NCI-H460 (cell line): ENCODE measurements around the gene RPS6KA2. TPM values are rescaled to one million over a fixed set of nuclear protein-coding genes. Genes with fewer than 3 reads are reported as not detected.

Experiments
- DNase-seq: peaks from one replicate; pipeline ENCODE4 v3.0.0-alpha.2; 2016; ENCODE audit warnings: low read depth; ENCODE audit errors: extremely low read depth
- total RNA-seq: library from RNA; depleted of rRNA; stranded (reverse); fragments of >200 nt; shearing (Covaris generic); gene quantifications from 2 replicates; pipeline ENCODE4 v1.2.3, GENCODE V29; 2014

The RPS6KA2 gene
- total RNA-seq, 1 experiment from 2014 or later, result 6.7 TPM

GRCh38 chr6:166559662-166560061, 67.4 kb downstream of the RPS6KA2 start:
- no peak for DNase-seq

- no peak for DNase-seq
These were observed 67.8 kb downstream of the RPS6KA2 start for GRCh38 chr6:166559211-166559610.

GRCh38 chr6:166558156-166559005, 68.7 kb downstream of the RPS6KA2 start:
- no peak for DNase-seq

GRCh38 chr6:166556863-166557322, 70.2 kb downstream of the RPS6KA2 start:
- peak; percentile 87 for DNase-seq

- no peak for DNase-seq
These were observed 70.7 kb downstream of the RPS6KA2 start for GRCh38 chr6:166556336-166556735.

GRCh38 chr6:166555086-166555485, 72.0 kb downstream of the RPS6KA2 start:
- DNase-seq, result no peak

GRCh38 chr6:166554316-166554715, 72.7 kb downstream of the RPS6KA2 start:
- DNase-seq, result no peak

- DNase-seq, result peak; percentile 44
These were observed 73.3 kb downstream of the RPS6KA2 start for GRCh38 chr6:166553563-166554271.

- no peak for DNase-seq
These were observed 74.5 kb downstream of the RPS6KA2 start for GRCh38 chr6:166552600-166552999.

- DNase-seq, result no peak
These were observed 75.1 kb downstream of the RPS6KA2 start for GRCh38 chr6:166551754-166552495.

GRCh38 chr6:166546653-166547052, 80.4 kb downstream of the RPS6KA2 start:
- DNase-seq, result no peak

GRCh38 chr6:166545156-166546034, 81.7 kb downstream of the RPS6KA2 start:
- no peak for DNase-seq

- DNase-seq, result no peak
These were observed 82.8 kb downstream of the RPS6KA2 start for GRCh38 chr6:166544296-166544605.

GRCh38 chr6:166543603-166544295, 83.3 kb downstream of the RPS6KA2 start:
- DNase-seq, result no peak

GRCh38 chr6:166542580-166542912, 84.5 kb downstream of the RPS6KA2 start:
- no peak for DNase-seq

GRCh38 chr6:166541876-166542579, 85.0 kb downstream of the RPS6KA2 start:
- no peak for DNase-seq

- no peak for DNase-seq
These were observed 85.7 kb downstream of the RPS6KA2 start for GRCh38 chr6:166541366-166541765.

GRCh38 chr6:166540631-166541331, 86.3 kb downstream of the RPS6KA2 start:
- no peak for DNase-seq

GRCh38 chr6:166539543-166539942, 87.5 kb downstream of the RPS6KA2 start:
- no peak for DNase-seq
